ENCODE measurements around the gene LRIT2. TPM values are rescaled to one million over a fixed set of nuclear protein-coding genes. Genes with fewer than 3 reads are reported as not detected.
"Not testable (repeated sequence)": the region's sequence is repeated elsewhere in the genome, so short reads cannot be mapped to it uniquely, and the experiment has no call there.

The LRIT2 gene
- total RNA-seq, 1 donor from 2014 or later = not detected

DNA sequence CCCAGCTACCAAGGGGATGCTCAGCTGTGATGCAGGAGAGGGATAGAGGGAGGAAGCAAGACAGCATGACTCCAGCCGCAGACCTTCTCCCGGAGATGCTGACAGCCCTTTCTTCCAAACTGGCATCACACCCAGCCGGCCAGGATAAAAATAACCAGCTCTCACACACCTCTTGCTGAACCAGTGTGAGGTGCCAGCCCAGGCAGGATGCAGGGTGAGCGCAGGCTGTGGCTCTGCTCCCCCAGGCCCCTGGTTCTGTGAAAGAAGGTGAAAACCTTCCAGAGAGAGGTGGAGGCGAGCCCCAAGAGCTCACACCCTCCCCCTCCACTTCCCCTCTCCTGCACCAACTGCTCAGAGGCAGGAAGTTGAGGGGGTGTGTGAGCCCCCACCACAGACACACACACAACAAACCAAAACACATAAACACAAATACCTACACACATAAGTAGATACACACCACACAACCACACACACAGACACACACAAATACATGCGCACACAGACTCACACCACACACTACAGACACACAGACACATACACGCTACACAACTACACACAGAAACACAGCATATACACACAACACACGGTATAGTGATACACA lies 47.7 kb downstream of the LRIT2 start:
- no peaks in the 10 kb centered on the region for H3K27me3 Mint-ChIP-seq
- intact Hi-C loops (cut with micrococcal nuclease) = no loop called here
- no peaks in the 10 kb centered on the region for H3K36me3 Mint-ChIP-seq (ENCODE audit: low read depth)
- peaks cover 5% of the 10 kb centered on the region for H3K4me1 Mint-ChIP-seq
- peak; percentile 78 for DNase-seq
- no peaks in the 10 kb centered on the region for H3K9me3 Mint-ChIP-seq
- no peak overlapping the region for H3K27ac Mint-ChIP-seq
- H3K4me3 Mint-ChIP-seq = no peak overlapping the region

DNA sequence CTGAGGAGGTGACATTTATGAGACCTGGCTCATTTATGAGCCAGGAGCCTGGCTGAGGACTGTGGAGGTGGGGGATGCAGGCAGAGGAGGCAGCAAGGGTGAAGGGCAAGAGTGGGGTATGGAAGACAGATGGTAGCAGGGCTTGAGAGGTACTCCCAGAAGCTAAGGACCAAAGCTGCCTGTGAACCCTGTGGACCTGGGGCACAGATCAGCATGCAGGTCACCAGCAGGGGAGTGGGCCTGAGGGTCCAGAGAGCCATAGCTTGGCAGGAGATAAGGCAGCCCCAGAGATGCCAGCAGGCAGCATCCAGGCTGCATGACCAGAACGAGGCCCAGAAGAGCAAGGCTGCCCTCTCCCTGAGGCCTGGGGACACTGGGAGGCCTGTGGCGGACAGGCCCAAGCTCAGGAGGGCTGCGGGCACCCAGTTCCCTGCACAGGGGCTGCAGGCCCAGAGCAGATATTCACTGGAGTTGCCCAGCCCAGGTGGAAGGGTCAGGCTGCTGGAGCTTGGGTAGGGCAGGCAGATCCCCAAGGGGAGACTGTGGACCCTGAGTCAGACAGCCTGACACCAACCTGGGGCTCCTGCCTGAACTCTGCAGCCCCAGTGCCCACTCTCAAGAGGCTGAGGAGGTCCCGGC lies 48.4 kb downstream of the LRIT2 start:
- intact Hi-C loops (cut with micrococcal nuclease) = no loop called here
- no peak overlapping the region for H3K27ac Mint-ChIP-seq
- no peaks in the 10 kb centered on the region for H3K36me3 Mint-ChIP-seq (ENCODE audit: low read depth)
- DNase-seq = no peak
- no peak overlapping the region for H3K4me3 Mint-ChIP-seq
- peaks cover 5% of the 10 kb centered on the region for H3K4me1 Mint-ChIP-seq
- H3K27me3 Mint-ChIP-seq = no peaks in the 10 kb centered on the region
- H3K9me3 Mint-ChIP-seq = no peaks in the 10 kb centered on the region

DNA sequence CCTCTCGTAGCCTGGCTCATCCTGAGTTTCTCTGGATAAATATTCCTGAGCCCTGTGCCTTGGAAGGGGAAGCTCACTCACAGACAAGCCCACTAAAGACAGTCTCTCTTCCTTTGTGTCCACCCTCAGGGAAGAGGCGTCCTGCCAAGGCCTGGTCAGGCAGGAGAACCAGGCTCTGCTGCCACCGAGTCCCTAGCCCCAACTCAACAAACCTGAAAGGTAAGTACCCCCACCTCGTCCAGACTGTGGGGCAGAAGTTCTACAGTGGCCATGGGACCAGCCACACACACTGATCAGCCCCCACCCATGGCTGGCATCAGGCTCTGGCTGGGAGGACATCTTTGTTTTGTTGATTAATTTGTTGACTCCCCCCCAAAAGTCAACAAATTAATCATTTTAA lies 49.0 kb downstream of the LRIT2 start:
- no peaks in the 10 kb centered on the region for H3K9me3 Mint-ChIP-seq
- no peaks in the 10 kb centered on the region for H3K27me3 Mint-ChIP-seq
- H3K4me3 Mint-ChIP-seq = no peak overlapping the region
- H3K36me3 Mint-ChIP-seq (ENCODE audit: low read depth) = no peaks in the 10 kb centered on the region
- H3K4me1 Mint-ChIP-seq = peaks cover 5% of the 10 kb centered on the region
- no peak for DNase-seq
- H3K27ac Mint-ChIP-seq = no peak overlapping the region
- intact Hi-C loops (cut with micrococcal nuclease) = no loop called here

DNA sequence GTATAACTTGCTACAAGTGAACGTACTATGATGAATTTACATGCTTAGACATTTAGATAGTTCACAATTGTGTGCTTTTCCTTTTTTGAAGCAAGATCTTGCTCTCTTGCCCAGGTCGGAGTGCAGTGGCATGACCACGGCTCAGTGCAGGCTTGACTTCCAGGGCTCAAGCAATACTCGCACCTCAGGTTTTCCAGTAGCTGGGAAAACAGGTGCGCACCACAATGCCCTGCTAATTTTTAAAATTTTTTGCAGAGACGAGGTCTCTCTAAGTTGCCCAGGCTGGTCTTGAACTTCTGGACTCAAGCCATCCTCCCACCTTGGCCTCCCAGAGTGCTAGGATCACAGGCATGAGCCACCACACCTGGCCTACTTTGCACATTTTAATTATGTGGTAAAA lies 49.9 kb downstream of the LRIT2 start:
- intact Hi-C loops (cut with micrococcal nuclease) = no loop called here
- DNase-seq = no peak
- H3K4me3 Mint-ChIP-seq = no peak overlapping the region
- peaks cover 5% of the 10 kb centered on the region for H3K4me1 Mint-ChIP-seq
- no peaks in the 10 kb centered on the region for H3K9me3 Mint-ChIP-seq
- no peaks in the 10 kb centered on the region for H3K36me3 Mint-ChIP-seq (ENCODE audit: low read depth)
- no peak overlapping the region for H3K27ac Mint-ChIP-seq
- no peaks in the 10 kb centered on the region for H3K27me3 Mint-ChIP-seq

DNA sequence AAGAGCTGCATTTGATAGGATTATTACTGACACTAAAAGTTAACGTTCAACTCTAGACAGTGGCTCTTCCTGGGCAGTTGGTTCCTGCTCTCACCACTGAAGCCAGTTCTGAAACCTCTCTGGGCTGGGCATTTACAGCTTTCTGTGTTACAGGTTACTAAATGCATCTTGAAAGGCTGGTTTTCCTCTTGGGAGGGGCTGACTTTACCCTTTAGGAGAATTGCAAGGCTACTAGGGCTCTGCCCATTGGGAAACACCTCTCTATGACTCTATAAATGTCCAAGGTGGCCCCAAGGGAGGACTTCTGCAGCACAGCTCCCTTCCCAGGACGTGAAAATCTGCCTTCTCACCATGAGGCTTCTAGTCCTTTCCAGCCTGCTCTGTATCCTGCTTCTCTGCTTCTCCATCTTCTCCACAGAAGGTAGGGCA lies 51.8 kb downstream of the LRIT2 start, which contains the start of gene GPR15LG:
GPR15LG (plus strand) TSS at position 301 of the 429 bp plus-strand sequence; CDS start at position 352, 51 bp downstream.
- no peak within 1 kb of the TSS for H3K27ac Mint-ChIP-seq
- no peak within 1 kb of the TSS for H3K4me3 Mint-ChIP-seq
- intact Hi-C loops (cut with micrococcal nuclease) = no loop called here
- no peaks in the 10 kb centered on the region for H3K9me3 Mint-ChIP-seq
- H3K36me3 Mint-ChIP-seq (ENCODE audit: low read depth) = no peaks in the 10 kb centered on the region
- H3K27me3 Mint-ChIP-seq = no peaks in the 10 kb centered on the region
- peaks cover 5% of the 10 kb centered on the region for H3K4me1 Mint-ChIP-seq
- no peak for DNase-seq

DNA sequence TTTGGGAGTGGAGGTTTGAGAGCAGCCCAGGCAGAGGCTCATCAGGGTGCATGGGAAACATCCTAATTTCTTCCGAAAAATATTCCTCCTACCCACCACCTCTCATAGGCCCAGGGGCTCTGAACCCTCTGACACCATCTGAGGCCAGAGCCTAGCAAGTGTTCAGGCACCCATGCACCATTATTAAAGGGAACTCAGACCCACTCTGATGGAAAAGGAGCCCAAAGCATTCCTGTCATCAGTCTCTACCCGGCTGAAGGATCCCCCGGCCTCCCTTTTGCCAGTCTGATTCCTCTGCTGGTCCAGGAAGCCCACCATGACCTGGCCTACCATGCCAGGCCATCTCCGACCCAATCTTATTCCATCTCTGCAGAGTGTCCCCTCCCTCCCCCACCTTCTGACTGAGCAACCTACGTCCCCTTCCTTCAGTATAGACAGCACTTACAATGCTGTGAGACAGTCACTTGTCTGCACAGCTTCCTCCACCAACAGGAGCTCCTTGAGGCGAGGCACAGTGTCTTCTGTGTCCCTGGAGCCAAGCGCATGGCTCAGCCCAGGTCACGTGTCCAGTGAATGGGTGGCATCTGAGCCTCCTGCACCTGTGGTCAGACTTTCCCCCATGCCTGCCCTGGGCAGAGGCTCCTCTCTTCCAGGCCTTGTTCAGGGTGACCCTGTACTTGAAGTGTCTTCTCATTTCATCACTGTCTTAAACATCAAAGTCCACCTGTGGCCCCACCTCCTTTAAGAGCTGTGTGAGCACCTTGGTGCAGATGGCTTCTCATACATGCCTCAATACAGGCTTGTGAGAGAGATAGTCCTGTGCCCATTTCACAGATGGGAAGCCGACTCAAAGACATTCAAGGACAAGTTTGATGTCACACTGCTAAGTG lies 52.6 kb downstream of the LRIT2 start:
- Mint-ChIP-seq H3K4me1 (peaks cover 5% of the 10 kb centered on the region), H3K4me3 (no peak overlapping the region), H3K36me3 (ENCODE audit: low read depth) (no peaks in the 10 kb centered on the region), H3K9me3 (no peaks in the 10 kb centered on the region), H3K27ac (no peak overlapping the region), H3K27me3 (no peaks in the 10 kb centered on the region)
- DNase-seq = no peak
- intact Hi-C loops (cut with micrococcal nuclease) = no loop called here

DNA sequence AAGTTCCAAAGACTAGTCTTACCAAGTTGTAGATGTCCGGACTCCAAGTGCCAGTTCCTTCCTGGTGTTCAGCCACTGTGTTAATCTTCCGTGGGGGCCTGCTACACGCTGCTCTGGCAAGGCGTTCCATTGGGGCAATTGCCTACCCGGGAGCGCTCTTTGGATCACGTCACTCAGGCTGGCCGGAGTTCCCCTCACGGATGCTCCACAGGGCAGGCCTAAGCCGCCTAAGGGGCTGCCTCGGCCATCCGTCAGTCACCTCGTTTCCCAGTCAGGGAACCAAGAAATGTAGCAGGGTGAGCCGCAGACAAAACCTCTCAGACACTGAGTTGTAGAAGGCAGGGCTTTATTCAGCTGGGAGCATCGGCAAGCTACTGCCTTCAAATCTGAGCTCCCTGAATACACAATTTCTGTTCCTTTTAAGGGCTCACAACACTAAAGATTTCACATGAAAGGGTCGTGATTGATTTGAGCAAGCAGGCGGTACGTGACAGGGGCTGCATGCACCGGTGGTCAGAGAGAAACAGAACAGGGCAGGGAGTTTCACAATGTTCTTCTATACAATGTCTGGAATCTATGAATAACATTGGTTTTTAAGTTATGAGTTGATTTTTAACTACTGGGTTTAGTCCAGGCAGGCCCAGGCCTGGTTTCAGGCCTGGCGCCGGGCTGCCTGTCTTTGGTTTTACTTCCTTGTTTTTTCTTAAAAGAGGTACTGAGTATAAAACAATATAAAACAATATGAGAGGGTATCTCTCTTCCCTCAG lies 53.5 kb downstream of the LRIT2 start:
- H3K4me1 Mint-ChIP-seq; H3K27ac Mint-ChIP-seq; intact Hi-C loops (cut with micrococcal nuclease); H3K4me3 Mint-ChIP-seq; DNase-seq; H3K27me3 Mint-ChIP-seq; H3K9me3 Mint-ChIP-seq; H3K36me3 Mint-ChIP-seq (ENCODE audit: low read depth): not testable (repeated sequence)

DNA sequence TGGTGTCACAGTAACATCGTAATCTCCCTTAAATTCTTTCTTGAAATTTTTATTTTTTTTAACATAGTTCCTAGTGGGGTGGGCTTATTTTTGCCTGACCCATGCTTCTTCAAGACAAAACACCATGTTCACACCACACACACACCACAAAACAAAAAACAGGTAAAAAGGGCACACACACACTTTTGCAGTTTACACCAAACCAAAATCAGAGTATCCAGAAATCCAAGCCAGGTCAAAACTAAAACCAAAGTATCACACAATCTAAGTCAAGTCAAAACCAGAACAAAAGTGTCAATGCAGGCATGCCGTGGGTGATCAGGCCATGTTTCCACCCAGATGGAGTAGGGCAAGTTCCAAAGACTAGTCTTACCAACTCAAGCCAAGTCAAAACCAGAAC lies 54.1 kb downstream of the LRIT2 start:
- H3K4me3 Mint-ChIP-seq; H3K4me1 Mint-ChIP-seq; H3K9me3 Mint-ChIP-seq; H3K27me3 Mint-ChIP-seq; DNase-seq; H3K27ac Mint-ChIP-seq; intact Hi-C loops (cut with micrococcal nuclease); H3K36me3 Mint-ChIP-seq (ENCODE audit: low read depth): not testable (repeated sequence)

Other genes with a start within 250 kb of the LRIT2 start
- gene GHITM, start 86.0 kb downstream of the LRIT2 start, total RNA-seq = 145 and 148 TPM in 2 replicates
- not detected in 2 replicates for gene GPR15LG, start 51.7 kb downstream of the LRIT2 start, total RNA-seq
- 0.26 and 0.33 TPM in 2 replicates for gene CDHR1, start 31.0 kb downstream of the LRIT2 start, total RNA-seq
- not detected in 2 replicates for gene LRIT1, start 16.0 kb upstream of the LRIT2 start, total RNA-seq
- gene RGR, start 19.5 kb upstream of the LRIT2 start, total RNA-seq = not detected in 2 replicates
- 42.9 and 45.6 TPM in 2 replicates for gene CCSER2, start 103.0 kb upstream of the LRIT2 start, total RNA-seq